Measurements from ENCODE around the gene PDE8B.

Gene PDE8B

DNA sequence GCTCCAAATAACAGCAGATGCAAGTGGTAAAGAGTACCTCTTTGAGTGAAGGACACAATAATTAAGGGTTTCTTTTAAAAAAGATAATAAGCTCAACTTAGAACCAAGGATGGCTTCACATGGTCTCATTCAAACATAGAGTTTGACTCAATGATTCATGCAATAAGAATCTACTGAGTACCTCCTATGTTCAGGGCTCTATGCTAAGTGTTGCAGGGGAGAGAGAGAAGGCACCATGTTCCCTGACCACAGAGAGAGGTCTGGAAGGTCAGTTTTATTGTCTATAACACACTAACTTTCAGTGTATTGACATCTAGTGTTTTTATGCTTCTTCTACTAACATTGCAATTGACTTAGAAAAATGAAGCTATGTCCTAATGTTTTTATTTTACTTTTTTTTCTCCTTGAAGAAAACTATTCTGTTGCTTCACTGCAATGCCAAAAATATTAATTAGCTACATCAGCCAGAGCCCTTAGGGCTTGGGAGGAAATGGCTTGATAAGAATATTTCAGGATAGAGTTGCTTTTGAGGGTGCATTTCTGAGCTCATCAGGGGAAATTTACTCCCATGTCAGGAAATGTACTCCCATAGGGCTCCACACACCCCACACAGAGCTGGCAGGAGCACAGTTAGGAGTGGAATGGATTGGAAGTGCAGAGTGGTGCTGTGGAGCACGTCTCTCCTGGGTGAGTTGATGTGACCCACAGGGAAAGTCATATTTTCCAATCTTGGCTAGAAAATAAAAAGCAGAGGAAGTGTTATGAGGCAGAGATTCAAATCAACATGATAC, 106.6 kb downstream of the PDE8B start:
- no peak overlapping the region for H3K4me3 ChIP-seq (ENCODE audit: low read length)
- no peak for TF ChIP-seq CTCF (conservative IDR thresholded peaks at IDR 0.05; ENCODE audit: low read depth, low read length)
- DNase-seq (ENCODE audit: low read depth) = no peak

DNA sequence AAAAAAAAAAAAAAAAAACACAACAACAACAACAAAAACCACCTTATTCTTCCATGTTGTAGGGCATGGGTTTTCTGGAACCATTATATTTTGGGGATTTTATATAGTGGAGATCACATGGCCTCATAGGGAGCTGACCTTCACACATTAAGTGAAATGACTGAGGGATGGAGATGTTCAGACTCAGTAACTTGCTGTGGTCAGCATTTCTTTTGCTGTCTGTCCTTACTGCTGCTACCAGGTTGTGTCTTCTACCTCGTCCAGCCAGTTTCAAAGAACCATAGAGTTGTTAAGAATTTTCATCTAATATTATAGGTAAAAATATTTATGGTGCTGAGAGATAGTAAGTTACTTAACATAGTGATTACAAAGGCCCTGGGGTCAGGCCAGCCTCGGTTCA, 107.6 kb downstream of the PDE8B start:
- H3K4me3 ChIP-seq (ENCODE audit: low read length) = no peak overlapping the region
- no peak for TF ChIP-seq CTCF (conservative IDR thresholded peaks at IDR 0.05; ENCODE audit: low read depth, low read length)
- DNase-seq (ENCODE audit: low read depth) = no peak

DNA sequence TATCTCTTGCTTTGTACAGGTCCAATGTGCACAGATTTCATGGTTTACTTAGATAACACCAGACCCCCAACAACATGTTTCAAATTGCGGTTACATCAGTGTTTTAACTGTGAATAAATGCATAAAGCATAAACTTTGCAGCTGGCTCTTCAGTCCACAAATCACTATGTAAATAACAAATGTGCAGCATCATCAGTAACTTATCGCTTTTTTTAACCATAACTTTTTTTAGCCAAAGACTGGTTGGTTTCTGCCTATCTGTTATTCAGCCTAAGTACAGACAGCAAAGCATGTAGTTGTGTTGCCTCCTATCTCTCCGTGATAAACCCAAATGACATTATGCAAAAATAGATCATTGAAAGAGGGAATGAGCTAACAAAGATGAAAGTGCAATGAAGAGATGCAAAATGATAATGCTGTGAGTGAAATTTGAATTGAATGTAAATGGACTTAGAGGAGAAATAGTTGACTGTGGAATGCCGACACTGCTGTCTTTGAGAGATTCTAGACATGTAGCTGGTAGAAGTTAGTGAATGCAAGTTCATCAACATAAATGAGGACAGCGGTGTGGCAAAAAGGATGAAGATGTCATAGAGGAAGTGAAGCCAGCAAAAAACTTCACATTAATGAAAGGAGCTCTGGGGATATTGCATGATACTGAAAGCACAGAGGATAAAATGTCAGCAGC, 108.8 kb downstream of the PDE8B start:
- DNase-seq (ENCODE audit: low read depth) = no peak
- no peak for TF ChIP-seq CTCF (conservative IDR thresholded peaks at IDR 0.05; ENCODE audit: low read depth, low read length)

GRCh38 chr5:77321793-77322394, 111.4 kb downstream of the PDE8B start:
- no peak overlapping the region for H3K4me3 ChIP-seq (ENCODE audit: low read length)
- no peak for TF ChIP-seq CTCF (conservative IDR thresholded peaks at IDR 0.05; ENCODE audit: low read depth, low read length)
- DNase-seq (ENCODE audit: low read depth) = no peak

More for the DNA sequence above, 108.8 kb downstream of the PDE8B start:
- no peak overlapping the region for H3K4me3 ChIP-seq (ENCODE audit: low read length)

DNA sequence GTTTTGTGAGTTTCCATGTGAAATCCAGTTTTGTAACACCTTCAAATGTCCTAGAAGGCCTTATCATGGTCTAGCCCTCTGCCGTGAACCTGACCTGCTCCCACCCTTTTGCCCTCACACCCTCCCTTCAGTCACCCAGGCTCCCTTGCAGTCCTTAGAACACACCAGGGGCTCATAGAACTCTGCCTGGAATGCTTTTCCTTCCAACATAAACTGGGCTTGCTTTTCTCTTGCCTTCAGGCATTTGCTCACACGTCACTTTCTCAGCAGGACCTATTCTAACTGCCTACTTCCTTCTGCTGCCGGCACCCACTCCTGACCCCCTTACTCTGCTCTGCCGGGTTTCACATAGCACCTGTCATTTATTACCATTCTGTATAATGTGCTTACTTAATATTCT, 111.9 kb downstream of the PDE8B start:
- TF ChIP-seq CTCF (conservative IDR thresholded peaks at IDR 0.05; ENCODE audit: low read depth, low read length) = no peak

GRCh38 chr5:77325921-77326541, 115.6 kb downstream of the PDE8B start:
- H3K4me3 ChIP-seq (ENCODE audit: low read length) = no peak overlapping the region
- no peak for TF ChIP-seq CTCF (conservative IDR thresholded peaks at IDR 0.05; ENCODE audit: low read depth, low read length)
- DNase-seq (ENCODE audit: low read depth) = no peak

More for the DNA sequence above, 111.9 kb downstream of the PDE8B start:
- no peak overlapping the region for H3K4me3 ChIP-seq (ENCODE audit: low read length)
- DNase-seq (ENCODE audit: low read depth) = no peak
